ENCODE data around the gene OTUB2.

The OTUB2 gene

GRCh38 chr14:94026173-94026888 lies at the start of gene OTUB2:
OTUB2 (plus strand) TSS chr14:94026340; CDS start chr14:94026538, 198 bp downstream.
- DNase-seq, result peak; percentile 98

- DNase-seq, result no peak
Measured at GRCh38 chr14:93976477-93977057, 49.6 kb upstream of the OTUB2 start, which contains the start of gene ASB2. ASB2 (minus strand) TSS chr14:93976570; CDS start chr14:93964539, 12,031 bp downstream.

GRCh38 chr14:93977171-93977570 lies 49.0 kb upstream of the OTUB2 start:
- DNase-seq, result no peak

- DNase-seq, result no peak
Measured at GRCh38 chr14:93977790-93978581, 48.2 kb upstream of the OTUB2 start.

- no peak for DNase-seq
Measured at GRCh38 chr14:93978735-93979134, 47.4 kb upstream of the OTUB2 start.

- DNase-seq, result no peak
Measured at GRCh38 chr14:93980456-93981201, 45.5 kb upstream of the OTUB2 start.

- no peak for DNase-seq
Measured at GRCh38 chr14:93981316-93982229, 44.6 kb upstream of the OTUB2 start.

- no peak for DNase-seq
Measured at GRCh38 chr14:93982230-93983007, 43.7 kb upstream of the OTUB2 start.

GRCh38 chr14:93984070-93984469 lies 42.1 kb upstream of the OTUB2 start:
- DNase-seq, result no peak

- no peak for DNase-seq
Measured at GRCh38 chr14:93984987-93985410, 41.1 kb upstream of the OTUB2 start.

GRCh38 chr14:93986955-93987354 lies 39.2 kb upstream of the OTUB2 start:
- no peak for DNase-seq

- DNase-seq, result no peak
Measured at GRCh38 chr14:93987376-93987775, 38.8 kb upstream of the OTUB2 start.

- DNase-seq, result no peak
Measured at GRCh38 chr14:93987815-93988476, 38.2 kb upstream of the OTUB2 start.

- DNase-seq, result no peak
Measured at GRCh38 chr14:93989939-93990338, 36.2 kb upstream of the OTUB2 start.

GRCh38 chr14:93991212-93991611 lies 34.9 kb upstream of the OTUB2 start:
- DNase-seq, result no peak

GRCh38 chr14:93991649-93992048 lies 34.5 kb upstream of the OTUB2 start:
- no peak for DNase-seq

GRCh38 chr14:93993382-93993781 lies 32.8 kb upstream of the OTUB2 start:
- no peak for DNase-seq

- no peak for DNase-seq
Measured at GRCh38 chr14:93994919-93995682, 31.0 kb upstream of the OTUB2 start.

GRCh38 chr14:93996130-93996695 lies 29.9 kb upstream of the OTUB2 start:
- no peak for DNase-seq

Data from NCI-H1092 (cell line).